GM12878 (cell line): ENCODE measurements around the gene FOXR1. TPM values are rescaled to one million over a fixed set of nuclear protein-coding genes. Genes with fewer than 3 reads are reported as not detected.
A peak's percentile ranks its signal among the peaks of the same experiment; 100 is the strongest.

Experiments used
- CREM ChIP-seq: IDR thresholded peaks from 2 replicates; pipeline ENCODE4 v1.6.1; 2014; ENCODE audit warnings: antibody characterized with exemption, low read depth
- HCFC1 ChIP-seq: fragments of 150-350 bp; IDR thresholded peaks from 2 replicates; pipeline ENCODE4 v1.6.1; 2014; ENCODE audit warnings: low read length
- HDAC6 ChIP-seq: fragments of 200-600 bp; sonication (generic); IDR thresholded peaks from one replicate; pipeline ENCODE4 v1.8.0; 2017; ENCODE audit warnings: antibody characterized with exemption; ENCODE audit not compliant: unreplicated experiment
- LARP7 ChIP-seq: fragments of 450-650 bp; IDR thresholded peaks from 2 replicates; pipeline ENCODE4 v1.6.1; 2017; ENCODE audit warnings: mild to moderate bottlenecking
- NKRF ChIP-seq: fragments of 450-650 bp; conservative IDR thresholded peaks from 2 replicates; pipeline ENCODE4 v1.6.1; 2017; ENCODE audit warnings: mild to moderate bottlenecking, moderate library complexity
- NR2C1 ChIP-seq: fragments of 450-650 bp; IDR thresholded peaks from 2 replicates; pipeline ENCODE4 v1.6.1; 2017; ENCODE audit warnings: antibody characterized with exemption, mild to moderate bottlenecking, moderate library complexity
- NRF1 ChIP-seq: conservative IDR thresholded peaks from 2 replicates; pipeline ENCODE4 v1.6.1; 2011; ENCODE audit warnings: mild to moderate bottlenecking, low read depth, low read length, improper control_type of control experiment
- PAX8 ChIP-seq: fragments of 450-650 bp; IDR thresholded peaks from 2 replicates; pipeline ENCODE4 v1.6.1; 2017; ENCODE audit warnings: mild to moderate bottlenecking, moderate library complexity
- POLR2A ChIP-seq: IDR thresholded peaks from 2 replicates; pipeline ENCODE4 v1.6.1; 2011; ENCODE audit warnings: low read depth, mild to moderate bottlenecking, low read length
- POU2F2 ChIP-seq: IDR thresholded peaks from 3 replicates; pipeline ENCODE4 v1.6.1; 2011; ENCODE audit warnings: low read depth, mild to moderate bottlenecking, low read length, borderline replicate concordance
- RAD21 ChIP-seq: IDR thresholded peaks from 2 replicates; pipeline ENCODE4 v1.6.1; 2011; ENCODE audit warnings: mild to moderate bottlenecking, low read depth, low read length, moderate library complexity; ENCODE audit not compliant: insufficient read depth
- RELB ChIP-seq: fragments of 450-650 bp; IDR thresholded peaks from 2 replicates; pipeline ENCODE4 v1.6.1; 2017; ENCODE audit warnings: low read depth, mild to moderate bottlenecking, moderate library complexity
- RUNX3 ChIP-seq: IDR thresholded peaks from 2 replicates; pipeline ENCODE4 v1.6.1; 2012; ENCODE audit warnings: low read length, inconsistent platforms
- SMAD5 ChIP-seq: IDR thresholded peaks from 2 replicates; pipeline ENCODE4 v1.6.1; 2016; ENCODE audit warnings: antibody characterized with exemption, low read depth
- SP1 ChIP-seq: IDR thresholded peaks from one replicate; pipeline ENCODE4 v1.6.1; 2011; ENCODE audit warnings: low read depth, low read length
- USF1 ChIP-seq: IDR thresholded peaks from 2 replicates; pipeline ENCODE4 v1.6.1; 2011; ENCODE audit warnings: borderline replicate concordance, low read depth, mild to moderate bottlenecking, moderate library complexity, mixed read lengths, low read length; ENCODE audit not compliant: insufficient read depth; ENCODE audit errors: extremely low read length
- USF2 ChIP-seq: IDR thresholded peaks from 2 replicates; pipeline ENCODE4 v1.6.1; 2011; ENCODE audit warnings: low read depth, low read length, improper control_type of control experiment, borderline replicate concordance
- ZBTB33 ChIP-seq: fragments of 450-650 bp; IDR thresholded peaks from 2 replicates; pipeline ENCODE4 v1.6.1; 2017; ENCODE audit warnings: mild to moderate bottlenecking
- ZNF687 ChIP-seq: fragments of 450-650 bp; IDR thresholded peaks from 2 replicates; pipeline ENCODE4 v1.6.1; 2017; ENCODE audit warnings: mild to moderate bottlenecking, moderate library complexity
- polyA plus RNA-seq, 11 experiments: library from polyadenylated mRNA; depleted of rRNA in 4 of 11; unstranded in 6 of 11; stranded (reverse) in 5 of 11; fragments of >200 nt; fragmentation: Nextera tagmentation in 4 of 11; fragmentation: Illumina TruSeq in 1 of 11; extraction: Ambion mirVana in 4 of 11; extraction: Trizol in 1 of 11; gene quantifications; 1 replicate in 1 of 11; 2 replicates in 10 of 11; pipeline versions ENCODE4 v1.2.1 to v1.2.3, GENCODE V29; 2011 to 2016; ENCODE audit warnings: inconsistent platforms in 2 of 11, missing spikeins in 2 of 11, low read depth in 1 of 11
- total RNA-seq, 4 experiments: library from RNA; depleted of rRNA in 3 of 4; stranded (reverse); fragments of >200 nt in 3 of 4; fragmentation: Illumina TruSeq in 1 of 4; extraction: Trizol in 1 of 4; gene quantifications; 2 replicates each; pipeline versions ENCODE4 v1.2.1 to v1.2.3, GENCODE V29; 2013 to 2021

Gene FOXR1
- total and polyA plus RNA-seq, 10 of the 15 experiments (the other 5 are each of a cell fraction or from before 2014, with no cell fraction given): not detected

- TF ChIP-seq HDAC6 (no peak), USF2 (no peak), HCFC1 (peak; percentile 47), SP1 (no peak), ZNF687 (peak; percentile 93), PAX8 (no peak), POLR2A (peak; percentile 96), USF1 (no peak), NRF1 (peak; percentile 30), NR2C1 (peak; percentile 99), ZBTB33 (no peak), CREM (peak; percentile 14; the same call in 1 of the 2 replicates), RUNX3 (peak; percentile 64), POU2F2 (0 out of 3 replicates have a peak, but pooled peaks have one; percentile 37), RAD21 (no peak), NKRF (peak; percentile 63), RELB (peak; percentile 48; the same call in 1 of the 2 replicates), SMAD5 (peak; percentile 81), LARP7 (peak; percentile 75)
Observed at GRCh38 chr11:118997627-118998387, 26.2 kb downstream of the FOXR1 start, which contains the start of gene CENATAC (continued).
